A673 (cell line): ENCODE measurements around the gene PSMD13. TPM values are rescaled to one million over a fixed set of nuclear protein-coding genes. Genes with fewer than 3 reads are reported as not detected.

ENCODE experiments used
- BruUV-seq: library from RNA; stranded (reverse); fragments of 400-500 nt; replicated peaks from 2 replicates; lab custom pipeline; 2021; lab: Mats Ljungman, UMichigan
- CTCF ChIA-PET: fragments of 300-600 bp; sonication (Branson Sonifier 250); formaldehyde crosslinking; loops from one replicate; lab custom pipeline; 2022; ENCODE audit warnings: antibody characterized with exemption; lab: Charles Lee
- POLR2A ChIA-PET: fragments of 300-600 bp; sonication (Branson Sonifier 250); formaldehyde crosslinking; loops from one replicate; lab custom pipeline; 2022; ENCODE audit warnings: antibody characterized with exemption; ENCODE audit not compliant: low non-redundant PET; lab: Charles Lee
- DNase-seq: peaks from one replicate; pipeline ENCODE4 v3.0.0-alpha.2; 2015; ENCODE audit warnings: low spot score
- H3K27ac ChIP-seq: fragments of 200-600 bp; sonication (generic); 2 replicates; pipeline ENCODE4 v1.5.1; 2016; ENCODE audit warnings: mixed run types, low read depth, mild to moderate bottlenecking, mixed read lengths, antibody characterized with exemption, low read length; ENCODE audit not compliant: poor library complexity, severe bottlenecking
- H3K27me3 ChIP-seq: fragments of 200-600 bp; sonication (generic); replicated peaks from 2 replicates; pipeline ENCODE4 v1.6.1; 2017; ENCODE audit warnings: mixed run types, low read depth, mild to moderate bottlenecking, mixed read lengths, antibody characterized with exemption, low read length; ENCODE audit not compliant: insufficient read depth, poor library complexity
- H3K36me3 ChIP-seq: fragments of 200-600 bp; sonication (generic); 2 replicates; pipeline ENCODE4 v1.6.1; 2016; ENCODE audit warnings: mixed run types, mild to moderate bottlenecking, mixed read lengths, antibody characterized with exemption, low read length; ENCODE audit not compliant: insufficient read depth, poor library complexity, severe bottlenecking
- H3K4me1 ChIP-seq: fragments of 200-600 bp; sonication (generic); 2 replicates; pipeline ENCODE4 v1.6.1; 2017; ENCODE audit warnings: mixed run types, mild to moderate bottlenecking, mixed read lengths, antibody characterized with exemption, low read length; ENCODE audit not compliant: insufficient read depth, poor library complexity, severe bottlenecking
- H3K4me3 ChIP-seq: fragments of 200-600 bp; sonication (generic); 2 replicates; pipeline ENCODE4 v1.5.1; 2016; ENCODE audit warnings: low read depth, mixed run types, mild to moderate bottlenecking, mixed read lengths, low read length; ENCODE audit not compliant: poor library complexity, severe bottlenecking
- H3K9me3 ChIP-seq: fragments of 200-600 bp; sonication (generic); 2 replicates; pipeline ENCODE4 v1.6.1; 2016; ENCODE audit warnings: mixed run types, low read depth, mild to moderate bottlenecking, mixed read lengths, antibody characterized with exemption, low read length; ENCODE audit not compliant: poor library complexity, severe bottlenecking
- CTCF ChIP-seq: fragments of 300-800, 200-600 bp; sonication (generic); conservative IDR thresholded peaks from 2 replicates; pipeline ENCODE4 v1.5.1; 2017; ENCODE audit warnings: low read depth, mild to moderate bottlenecking, antibody characterized with exemption, low read length, moderate library complexity, mixed read lengths
- EZH2 ChIP-seq: fragments of 200-600 bp; sonication (generic); IDR thresholded peaks from 2 replicates; pipeline ENCODE4 v1.6.1; 2017; ENCODE audit warnings: borderline replicate concordance, low read depth, mild to moderate bottlenecking, mixed read lengths, antibody characterized with exemption, low read length; ENCODE audit not compliant: poor library complexity, severe bottlenecking
- intact Hi-C: fragments of 100-400 bp; cut with micrococcal nuclease; formaldehyde crosslinking; loops from one replicate; pipeline ENCODE4 v1.10.0; 2022; ENCODE audit not compliant: unreplicated experiment
- total RNA-seq: library from RNA; stranded (reverse); gene quantifications from 2 replicates; pipeline ENCODE4 v1.2.3, GENCODE V29; 2021

Gene PSMD13
- total RNA-seq, 1 experiment from 2014 or later, result 199 TPM

GRCh38 chr11:221539-221938, 15.2 kb upstream of the PSMD13 start:
- H3K4me1 ChIP-seq, result peaks cover 15% of the 10 kb centered on the region
- no peaks in the 10 kb centered on the region for H3K9me3 ChIP-seq
- intact Hi-C loops, result no loop called here
- POLR2A ChIA-PET, result no interaction called here
- no peaks in the 10 kb centered on the region for H3K36me3 ChIP-seq
- no peak for TF ChIP-seq CTCF
- no peak for TF ChIP-seq EZH2
- no peak overlapping the region for H3K4me3 ChIP-seq
- BruUV-seq, result no TSS peak
- no peak for DNase-seq
- no peak overlapping the region for H3K27ac ChIP-seq
- CTCF ChIA-PET, result no interaction called here
- no peaks in the 10 kb centered on the region for H3K27me3 ChIP-seq

- Histone ChIP-seq H3K9me3 (no peaks in the 10 kb centered on the region), H3K27me3 (no peaks in the 10 kb centered on the region), H3K27ac (no peak overlapping the region), H3K4me3 (no peak overlapping the region), H3K4me1 (peaks cover 8% of the 10 kb centered on the region), H3K36me3 (no peaks in the 10 kb centered on the region)
- intact Hi-C loops, result no loop called here
- ChIA-PET CTCF (no interaction called here), POLR2A (no interaction called here)
- TF ChIP-seq EZH2 (no peak), CTCF (no peak)
- DNase-seq, result no peak
- no TSS peak for BruUV-seq
Measured at GRCh38 chr11:221998-222789, 14.6 kb upstream of the PSMD13 start.

- Histone ChIP-seq H3K9me3 (no peaks in the 10 kb centered on the region), H3K36me3 (no peaks in the 10 kb centered on the region), H3K4me3 (no peak overlapping the region), H3K4me1 (no peaks in the 10 kb centered on the region), H3K27ac (no peak overlapping the region), H3K27me3 (no peaks in the 10 kb centered on the region)
- DNase-seq, result no peak
- TF ChIP-seq EZH2 (no peak), CTCF (no peak)
- intact Hi-C loops, result no loop called here
- ChIA-PET POLR2A (no interaction called here), CTCF (no interaction called here)
- no TSS peak for BruUV-seq
Measured at GRCh38 chr11:223026-223789, 13.6 kb upstream of the PSMD13 start.
